ENCODE measurements around the gene ABI3BP.

ABI3BP gene

GRCh38 chr3:100836661-100837060 lies 156.6 kb downstream of the ABI3BP start:
- DNase-seq (ENCODE audit: low read depth in 2 of 2), result no peak

- DNase-seq (ENCODE audit: low read depth in 2 of 2), result no peak
Observed at GRCh38 chr3:100834332-100834731, 158.9 kb downstream of the ABI3BP start.

- no peak for DNase-seq (ENCODE audit: low read depth in 2 of 2)
Observed at GRCh38 chr3:100833483-100833882, 159.7 kb downstream of the ABI3BP start.

DNA sequence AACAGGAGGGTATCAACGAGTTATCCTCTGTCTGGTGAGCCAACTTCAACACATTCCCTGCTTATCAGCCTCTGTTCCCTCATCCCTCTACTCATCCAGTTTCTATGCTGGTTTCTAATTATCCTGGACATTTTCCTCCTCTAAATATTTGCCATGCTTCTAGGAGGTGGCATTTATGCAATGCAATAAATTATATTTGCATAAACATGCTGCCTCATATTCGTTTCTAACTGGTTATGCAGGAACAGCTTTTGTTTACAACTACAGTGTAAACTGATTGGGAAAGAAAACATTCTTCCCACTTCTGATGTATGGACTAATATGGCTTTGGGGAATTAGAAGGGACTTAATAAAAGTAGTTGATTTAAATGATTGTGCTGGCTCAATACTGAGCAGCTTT lies 161.6 kb downstream of the ABI3BP start:
- DNase-seq (ENCODE audit: low read depth in 2 of 2), result no peak

- DNase-seq (ENCODE audit: low read depth in 2 of 2), result no peak
Observed at GRCh38 chr3:100830931-100831330, 162.3 kb downstream of the ABI3BP start.

- DNase-seq (ENCODE audit: low read depth in 2 of 2), result no peak
Observed at GRCh38 chr3:100825574-100825973, 167.6 kb downstream of the ABI3BP start.

DNA sequence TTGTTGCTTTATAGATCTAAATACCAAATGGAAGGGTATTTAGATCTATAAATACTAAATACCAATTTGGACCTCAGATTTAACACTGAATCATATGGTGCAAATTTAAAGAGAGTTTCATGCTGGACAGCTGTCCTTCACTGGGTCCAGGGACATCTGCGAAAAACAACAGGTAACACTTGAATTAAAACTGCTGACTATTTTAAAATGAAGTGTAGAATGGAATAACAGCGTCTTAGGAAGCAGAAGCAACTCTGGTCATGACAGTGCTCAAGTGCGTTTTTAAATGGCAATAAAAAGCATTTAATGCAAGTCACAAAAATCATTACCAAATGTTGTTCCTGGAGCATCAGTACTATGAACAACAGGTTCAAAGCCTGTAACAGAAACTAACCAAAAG lies 177.6 kb downstream of the ABI3BP start:
- DNase-seq (ENCODE audit: low read depth in 2 of 2), result no peak

GRCh38 chr3:100813828-100814227 lies 179.4 kb downstream of the ABI3BP start:
- DNase-seq (ENCODE audit: low read depth in 2 of 2), result no peak

DNA sequence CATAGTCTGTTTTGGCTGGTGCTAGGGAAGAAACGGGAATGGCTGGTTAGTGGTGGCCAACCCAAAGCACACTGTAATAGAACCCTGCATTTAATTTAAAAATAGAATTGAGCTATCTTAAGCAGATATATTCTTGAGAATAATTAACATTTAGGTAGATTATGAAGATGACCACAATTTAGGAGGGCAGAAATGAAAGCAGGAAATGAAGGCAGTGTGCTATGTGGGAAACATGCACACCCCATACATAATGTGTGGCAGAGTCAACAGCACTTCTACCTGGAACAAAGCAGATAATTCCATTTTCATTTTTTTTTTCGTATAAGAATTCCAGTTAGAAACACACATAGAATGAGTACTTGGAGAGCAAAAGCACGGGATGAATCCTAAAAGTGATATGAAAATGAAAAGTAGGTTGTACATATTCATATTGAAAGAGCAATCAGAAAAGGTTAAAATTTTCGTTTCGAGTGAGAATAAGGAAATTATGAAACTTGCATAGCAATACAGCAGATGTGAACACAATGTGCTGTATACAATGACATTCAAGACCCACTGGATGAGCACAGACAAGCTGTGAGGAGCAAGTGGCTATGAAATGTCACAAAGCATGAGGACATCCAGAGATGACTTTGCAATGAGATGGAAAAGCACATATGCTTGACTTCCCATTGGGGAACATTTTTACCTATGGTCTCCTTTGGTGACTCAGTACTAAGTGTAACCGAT lies 181.3 kb downstream of the ABI3BP start:
- DNase-seq (ENCODE audit: low read depth in 2 of 2), result no peak

- no peak for DNase-seq (ENCODE audit: low read depth in 2 of 2)
Observed at GRCh38 chr3:100810671-100811070, 182.6 kb downstream of the ABI3BP start.

DNA sequence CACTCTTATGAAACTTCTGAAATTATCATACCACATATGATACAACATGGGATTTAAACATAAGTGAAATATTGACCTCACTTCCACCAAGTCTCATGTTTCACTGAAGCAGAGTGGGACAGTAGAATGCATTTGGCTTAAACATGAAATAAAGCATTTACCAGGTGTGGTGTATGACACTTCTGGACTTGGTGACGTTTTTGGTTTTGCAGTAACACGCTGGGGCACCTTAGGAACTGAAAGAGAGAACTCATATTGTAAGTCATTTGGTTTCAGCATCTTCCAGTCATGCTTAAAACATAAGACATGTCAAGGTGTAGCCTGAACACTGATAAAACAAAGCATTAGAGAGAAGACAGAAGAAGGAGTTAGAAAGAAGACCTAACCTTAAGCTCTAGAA lies 188.6 kb downstream of the ABI3BP start:
- DNase-seq (ENCODE audit: low read depth in 2 of 2), result no peak

- no peak for DNase-seq (ENCODE audit: low read depth in 2 of 2)
Observed at GRCh38 chr3:100803711-100804110, 189.5 kb downstream of the ABI3BP start.

DNA sequence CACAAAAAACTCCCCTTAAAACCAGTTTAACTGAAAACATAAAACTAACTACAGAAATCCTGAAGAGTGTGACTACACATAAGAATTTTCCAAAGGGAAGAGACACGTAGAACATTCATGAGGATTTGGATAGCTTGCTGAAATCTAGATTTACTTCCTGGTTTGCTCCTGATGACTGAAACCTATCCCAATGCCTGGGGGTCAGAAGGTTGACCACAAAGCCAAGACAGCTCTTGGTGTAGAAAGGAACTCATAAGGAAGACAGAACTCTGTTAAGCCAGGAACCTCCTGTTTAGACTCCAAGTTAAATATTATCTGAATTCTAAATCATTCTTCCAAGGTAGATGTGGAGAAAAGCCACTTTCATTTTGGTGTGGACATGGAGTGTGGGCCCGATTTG lies 191.1 kb downstream of the ABI3BP start:
- no peak for DNase-seq (ENCODE audit: low read depth in 2 of 2)

- no peak for DNase-seq (ENCODE audit: low read depth in 2 of 2)
Observed at GRCh38 chr3:100798012-100798411, 195.2 kb downstream of the ABI3BP start.

DNA sequence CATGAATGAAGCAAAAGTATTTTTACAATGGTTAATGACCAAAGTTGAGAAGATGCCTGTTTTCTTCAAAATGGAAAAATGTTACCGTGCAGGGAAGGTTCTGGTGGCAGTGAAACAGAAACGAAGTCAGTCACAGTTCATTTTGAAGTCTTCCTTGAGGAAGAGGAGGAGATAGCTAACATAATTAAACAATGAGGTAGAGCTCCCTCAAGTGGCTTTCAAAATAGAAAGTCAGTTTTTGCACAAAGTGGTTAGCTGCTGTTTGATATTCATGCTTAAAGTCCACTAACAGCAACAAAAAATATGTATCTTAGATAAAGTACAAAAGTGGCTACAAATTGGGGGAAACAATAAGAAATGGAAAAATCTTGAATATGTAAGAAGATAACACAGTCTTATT lies 196.7 kb downstream of the ABI3BP start:
- DNase-seq (ENCODE audit: low read depth in 2 of 2), result no peak

DNA sequence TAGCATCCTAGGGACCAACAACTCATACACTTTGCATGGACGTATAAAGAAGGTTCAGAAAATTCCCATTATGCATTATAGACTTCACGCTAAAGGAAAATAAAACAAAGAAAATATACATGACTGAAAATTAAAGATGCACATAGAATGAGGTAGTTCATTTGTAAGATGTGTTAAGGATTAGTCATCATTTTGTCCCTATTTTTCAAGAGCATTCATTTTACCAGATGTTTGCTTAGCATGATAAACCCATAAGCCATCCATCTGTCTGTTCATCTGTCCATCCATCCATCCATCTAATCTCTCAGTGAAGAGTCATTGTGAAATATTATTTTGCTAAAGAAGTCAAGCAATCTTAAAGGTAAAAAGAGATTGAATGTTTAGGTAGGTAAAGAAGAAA lies 203.6 kb downstream of the ABI3BP start:
- no peak for DNase-seq (ENCODE audit: low read depth in 2 of 2)

GRCh38 chr3:100783619-100784018 lies 209.6 kb downstream of the ABI3BP start:
- no peak for DNase-seq (ENCODE audit: low read depth in 2 of 2)

DNA sequence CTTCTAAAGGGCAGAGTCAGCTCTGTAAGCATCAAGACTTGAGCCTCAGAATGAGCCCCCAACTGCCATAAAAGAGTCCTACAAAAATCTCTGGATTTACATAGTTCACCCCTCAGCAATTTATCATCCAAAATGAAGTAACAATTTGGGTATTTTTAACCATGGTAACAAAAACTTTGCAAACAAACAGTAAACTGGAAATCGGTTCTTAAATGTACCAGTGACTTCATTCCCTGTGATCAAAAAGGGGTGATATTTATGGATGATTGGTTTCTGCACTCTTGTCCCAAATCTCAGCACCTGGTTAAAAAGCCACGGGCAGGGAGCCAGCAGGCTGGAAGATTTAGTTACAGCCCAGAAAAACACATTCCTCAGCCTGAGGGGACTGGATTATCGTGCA lies 210.3 kb downstream of the ABI3BP start:
- DNase-seq (ENCODE audit: low read depth in 2 of 2), result no peak

DNA sequence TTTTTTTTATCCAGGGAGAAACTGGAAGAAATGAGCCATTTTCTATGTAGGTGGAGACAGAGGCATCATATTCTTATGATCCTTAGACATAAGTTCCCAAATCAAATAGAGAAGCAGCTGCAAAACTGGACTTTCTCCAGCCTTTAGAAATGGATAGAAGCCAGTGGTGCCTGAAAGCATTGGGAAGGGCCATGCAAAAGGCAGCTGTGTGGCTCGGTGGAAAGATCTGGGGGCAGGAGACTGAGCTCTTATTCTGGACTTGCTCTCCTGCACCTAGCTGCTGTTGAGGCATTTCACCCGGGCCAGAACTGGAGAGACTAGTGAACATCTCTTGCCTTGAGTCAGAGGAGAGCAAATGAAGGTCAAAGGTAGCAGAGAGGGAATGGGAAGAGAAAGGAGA lies 210.9 kb downstream of the ABI3BP start:
- DNase-seq (ENCODE audit: low read depth in 2 of 2), result no peak

DNA sequence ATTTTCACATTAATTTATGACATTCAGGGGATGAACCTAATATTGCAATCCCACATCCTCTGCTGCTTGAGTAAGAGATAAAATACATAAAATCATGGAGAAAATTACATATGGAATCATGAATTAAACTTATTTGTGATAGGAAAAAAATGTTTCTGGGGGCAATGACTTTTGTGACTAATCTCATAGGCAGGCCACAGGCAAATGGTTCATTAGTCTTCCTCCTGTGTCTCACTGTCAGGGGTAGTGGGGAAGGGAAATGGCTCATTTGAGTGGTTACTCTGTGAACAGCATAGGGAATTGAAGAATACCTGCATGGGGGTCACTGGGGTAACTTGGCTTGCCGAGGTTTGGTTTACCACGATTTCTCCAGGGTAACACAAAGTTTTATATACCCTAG lies 211.9 kb downstream of the ABI3BP start:
- no peak for DNase-seq (ENCODE audit: low read depth in 2 of 2)

- DNase-seq (ENCODE audit: low read depth in 2 of 2), result no peak
Observed at GRCh38 chr3:100780071-100780622, 213.1 kb downstream of the ABI3BP start.

GRCh38 chr3:100779480-100779879 lies 213.7 kb downstream of the ABI3BP start:
- DNase-seq (ENCODE audit: low read depth in 2 of 2), result no peak

- DNase-seq (ENCODE audit: low read depth in 2 of 2), result no peak
Observed at GRCh38 chr3:100777271-100777670, 215.9 kb downstream of the ABI3BP start.

DNA sequence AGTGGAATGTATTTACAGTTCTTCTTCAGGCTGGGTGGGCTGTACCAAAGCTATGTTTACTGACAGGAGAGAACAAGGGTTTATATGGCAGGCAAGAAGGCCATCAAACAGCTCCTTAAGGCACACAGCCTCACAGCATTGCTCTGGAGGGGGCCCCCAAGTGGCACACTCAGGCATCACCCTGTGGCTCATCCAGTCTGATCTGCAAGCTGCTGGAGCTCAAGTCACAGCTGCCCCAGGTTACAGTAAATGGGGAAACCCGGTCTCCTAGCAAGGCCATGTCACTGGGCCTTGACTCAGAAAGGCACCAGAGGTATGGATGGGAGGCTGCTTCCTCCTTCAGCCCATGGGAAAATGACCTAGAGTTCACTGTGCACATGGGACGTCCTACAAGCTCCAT lies 216.5 kb downstream of the ABI3BP start:
- DNase-seq (ENCODE audit: low read depth in 2 of 2), result no peak
